Measurements from ENCODE around the gene SRSF1. TPM values are rescaled to one million over a fixed set of nuclear protein-coding genes. Genes with fewer than 3 reads are reported as not detected.
"Not testable (repeated sequence)": the region's sequence is repeated elsewhere in the genome, so short reads cannot be mapped to it uniquely, and the experiment has no call there.

Gene SRSF1
- total RNA-seq, result 100 to 1,000 TPM; 467 to 508 TPM

- POLR2A ChIA-PET, result interaction anchor here (0.6 to 2.5 kb wide), 12 partner anchors 9 to 504 kb away, joined by 3 to 22 read pairs (median 4); partner anchors contain the start of genes DYNLL2 and MRPS23
- CTCF ChIA-PET, result interaction anchor here (1.0 to 2.8 kb wide), 6 partner anchors 8 to 174 kb away, joined by 3 to 8 read pairs (median 4); no protein-coding TSS in a partner anchor
Measured at GRCh38 chr17:58006924-58007780, at the start of gene SRSF1. Gene SRSF1, minus strand, starts transcription at chr17:58007246. Its CDS starts 109 bp downstream, at chr17:58007137.

GRCh38 chr17:58056476-58056875, 49.4 kb upstream of the SRSF1 start:
- CTCF ChIA-PET, result no interaction called here
- POLR2A ChIA-PET, result no interaction called here

- CTCF ChIA-PET, result interaction anchor here (1.4 kb wide), 1 partner anchor 58 kb away, joined by 3 read pairs; no protein-coding TSS in a partner anchor
- POLR2A ChIA-PET, result no interaction called here
Measured at GRCh38 chr17:58054641-58055040, 47.6 kb upstream of the SRSF1 start.

GRCh38 chr17:58052945-58053715, 46.1 kb upstream of the SRSF1 start:
- ChIA-PET CTCF (interaction anchor here (1.4 kb wide), 1 partner anchor 59 kb away, joined by 3 read pairs; no protein-coding TSS in a partner anchor), POLR2A (no interaction called here)

DNA sequence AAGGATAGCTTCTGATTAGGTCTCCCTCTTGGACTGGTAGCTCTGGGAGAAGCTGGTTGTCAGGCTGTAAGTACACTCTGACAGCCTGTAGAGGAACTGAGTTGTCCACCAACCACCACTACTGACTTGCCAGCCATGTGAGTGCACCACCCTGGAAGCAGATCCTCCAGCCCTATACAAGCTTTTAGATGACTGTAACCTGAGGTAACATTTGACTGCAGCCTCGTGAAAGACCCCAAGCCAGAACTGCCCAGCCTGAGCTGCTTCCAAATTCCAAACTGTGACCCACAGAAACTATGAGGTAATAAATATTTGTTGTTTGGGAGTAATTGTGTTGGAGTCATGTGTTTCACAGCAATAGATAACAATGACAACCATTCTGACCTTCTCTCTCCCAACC, 45.4 kb upstream of the SRSF1 start:
- CTCF ChIA-PET, result no interaction called here

GRCh38 chr17:58051468-58051867, 44.4 kb upstream of the SRSF1 start:
- ChIA-PET CTCF (no interaction called here), POLR2A (no interaction called here)

More for the DNA sequence above, 45.4 kb upstream of the SRSF1 start:
- POLR2A ChIA-PET, result no interaction called here

DNA sequence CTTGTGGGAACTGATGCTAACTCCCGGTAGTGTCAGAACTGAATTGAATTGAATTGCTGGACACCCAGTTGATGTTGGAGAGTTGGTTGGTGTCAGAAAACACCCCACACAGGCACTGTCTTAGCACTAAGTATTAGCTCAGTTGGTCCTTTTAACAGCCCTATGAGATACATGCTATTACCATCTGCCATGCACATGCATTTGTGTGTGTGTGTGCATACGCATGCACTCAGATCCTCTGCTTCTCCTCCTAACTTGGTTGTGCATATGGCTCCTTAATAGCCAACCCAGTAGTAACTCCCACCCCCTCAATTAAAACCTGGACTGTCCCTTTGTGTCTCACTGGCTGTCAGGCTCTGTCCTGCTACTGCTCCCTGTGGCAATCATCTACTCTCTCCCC, 43.9 kb upstream of the SRSF1 start:
- ChIA-PET POLR2A (no interaction called here), CTCF (no interaction called here)

DNA sequence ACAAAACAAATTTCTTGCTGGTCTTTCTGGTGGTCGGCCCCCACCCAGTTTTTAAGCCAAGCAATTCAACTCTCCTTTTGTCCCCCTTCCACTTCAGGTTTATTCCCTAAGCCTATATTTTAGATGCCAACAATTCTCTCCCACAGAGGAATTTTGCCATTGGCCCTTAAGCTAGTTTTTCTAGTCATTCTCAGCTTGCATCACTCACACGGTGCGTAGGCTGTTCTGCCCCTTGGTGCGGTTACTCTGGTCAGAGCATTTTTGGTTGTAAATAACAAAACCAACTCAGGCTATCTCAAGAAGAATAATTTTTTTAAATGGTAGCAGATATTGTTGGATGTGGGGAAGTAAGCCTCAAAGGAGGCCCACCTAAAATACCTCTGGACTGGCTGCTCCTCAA, 42.5 kb upstream of the SRSF1 start:
- ChIA-PET CTCF (interaction anchor here (0.8 kb wide), 1 partner anchor 192 kb away, joined by 4 read pairs; no protein-coding TSS in a partner anchor), POLR2A (no interaction called here)

- POLR2A ChIA-PET, result no interaction called here
- CTCF ChIA-PET, result no interaction called here
Measured at GRCh38 chr17:58047376-58048150, 40.5 kb upstream of the SRSF1 start.

DNA sequence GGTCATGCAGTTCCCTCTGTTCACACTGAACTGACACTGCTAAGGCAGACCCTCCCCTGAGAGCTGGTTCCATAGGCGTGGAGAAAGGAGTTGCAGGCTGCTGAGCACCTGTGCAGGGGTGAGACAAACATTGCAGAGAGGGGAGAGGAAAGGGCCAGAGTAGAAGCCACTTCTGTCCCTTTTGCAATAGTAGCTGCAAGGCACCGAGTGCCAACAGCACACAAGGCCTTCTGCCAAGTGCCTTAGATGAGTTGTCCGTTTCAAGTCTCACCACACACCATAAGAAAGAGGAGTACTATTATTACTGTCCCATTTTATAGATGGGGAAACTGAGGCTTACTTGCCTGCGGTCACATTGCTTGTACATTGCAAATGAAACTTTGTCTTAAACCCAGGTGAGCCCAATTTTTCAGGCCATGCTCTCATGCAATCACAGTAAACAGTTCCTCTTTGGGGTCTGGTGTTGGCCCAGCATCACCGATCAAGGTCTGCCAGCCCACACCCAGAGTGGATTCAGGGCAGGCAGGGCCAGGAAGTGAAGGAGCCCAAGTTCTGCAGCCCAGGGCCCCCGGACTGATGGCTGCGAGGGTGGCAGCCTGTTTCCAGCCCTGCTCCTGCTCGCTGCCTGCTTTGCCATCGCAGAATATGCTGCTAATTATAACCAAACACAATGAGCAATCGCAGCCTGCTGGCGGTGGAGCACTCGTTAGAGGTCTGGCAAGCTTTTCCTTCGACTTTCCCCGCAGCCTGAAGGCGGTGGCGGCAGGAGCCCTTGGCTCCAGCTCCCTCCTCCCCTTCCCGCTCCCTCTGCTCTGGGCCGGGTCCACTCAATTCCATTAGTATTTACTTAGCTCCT, 39.4 kb upstream of the SRSF1 start:
- ChIA-PET POLR2A (no interaction called here), CTCF (no interaction called here)

- CTCF ChIA-PET, POLR2A ChIA-PET: not testable (repeated sequence)
Measured at GRCh38 chr17:58044256-58044655, 37.2 kb upstream of the SRSF1 start.

- CTCF ChIA-PET, result interaction anchor here (0.9 kb wide), 1 partner anchor 70 kb away, joined by 3 read pairs; no protein-coding TSS in a partner anchor
- POLR2A ChIA-PET, result no interaction called here
Measured at GRCh38 chr17:58043221-58044181, 36.5 kb upstream of the SRSF1 start.

- POLR2A ChIA-PET, result no interaction called here
- CTCF ChIA-PET, result no interaction called here
Measured at GRCh38 chr17:58041161-58041560, 34.1 kb upstream of the SRSF1 start.

GRCh38 chr17:58040386-58040785, 33.3 kb upstream of the SRSF1 start:
- CTCF ChIA-PET, result no interaction called here

GRCh38 chr17:58039975-58040374, 32.9 kb upstream of the SRSF1 start:
- CTCF ChIA-PET, result no interaction called here
- POLR2A ChIA-PET, result no interaction called here

More at GRCh38 chr17:58040386-58040785, 33.3 kb upstream of the SRSF1 start:
- POLR2A ChIA-PET, result no interaction called here

- ChIA-PET POLR2A (no interaction called here), CTCF (no interaction called here)
Measured at GRCh38 chr17:58032691-58033415, 25.8 kb upstream of the SRSF1 start.

GRCh38 chr17:58028578-58028977, 21.5 kb upstream of the SRSF1 start:
- POLR2A ChIA-PET, result no interaction called here
- CTCF ChIA-PET, result interaction anchor here (1.1 kb wide), 1 partner anchor 696 kb away, joined by 3 read pairs; no protein-coding TSS in a partner anchor

Data from activated CD8-positive, alpha-beta memory T cell treated with anti-CD3 and anti-CD28 coated beads for 36 hours (primary cell).